Neural cell (in vitro differentiated cells): ENCODE results near the gene MGLL. TPM values are rescaled to one million over a fixed set of nuclear protein-coding genes. Genes with fewer than 3 reads are reported as not detected.

Experiments used
- H2AFZ ChIP-seq: fragments of 200-600, 300-800 bp; sonication (generic), shearing (Covaris generic); 2 replicates; pipeline ENCODE4 v1.6.0; 2014; ENCODE audit warnings: low read depth, mild to moderate bottlenecking, antibody characterized with exemption, low read length, moderate library complexity
- H3F3A ChIP-seq: fragments of 200-600 bp; shearing (Covaris generic); 2 replicates; pipeline ENCODE4 v1.6.1; 2016; ENCODE audit warnings: mild to moderate bottlenecking, moderate library complexity, mixed read lengths, antibody characterized with exemption, low read length; ENCODE audit not compliant: insufficient read depth, poor library complexity, severe bottlenecking
- H3K27ac ChIP-seq: fragments of 200-600, 300-800 bp; sonication (generic), shearing (Covaris generic); 2 replicates; pipeline ENCODE4 v1.5.1; 2014; ENCODE audit warnings: mild to moderate bottlenecking, low read length, moderate library complexity
- H3K27me3 ChIP-seq: fragments of 300-800, 200-600 bp; sonication (generic), shearing (Covaris generic); 2 replicates; pipeline ENCODE4 v1.6.0; 2014; ENCODE audit warnings: mild to moderate bottlenecking, low read depth, low read length, moderate library complexity; ENCODE audit not compliant: insufficient read depth
- H3K36me3 ChIP-seq: fragments of 300-800, 200-600 bp; sonication (generic), shearing (Covaris generic); 2 replicates; pipeline ENCODE4 v1.5.1; 2014; ENCODE audit warnings: mild to moderate bottlenecking, antibody characterized with exemption, low read length, moderate library complexity; ENCODE audit not compliant: insufficient read depth
- H3K4me2 ChIP-seq: fragments of 300-800, 200-600 bp; sonication (generic), shearing (Covaris generic); 2 replicates; pipeline ENCODE4 v1.6.0; 2014; ENCODE audit warnings: mild to moderate bottlenecking, low read length
- H3K4me3 ChIP-seq: fragments of 300-800, 200-600 bp; sonication (generic), shearing (Covaris generic); 2 replicates; pipeline ENCODE4 v1.5.1; 2014; ENCODE audit warnings: mild to moderate bottlenecking, low read length, moderate library complexity
- H3K79me2 ChIP-seq: fragments of 200-600 bp; shearing (Covaris generic); replicated peaks from 2 replicates; pipeline ENCODE4 v1.6.0; 2014; ENCODE audit warnings: mild to moderate bottlenecking, low read length, moderate library complexity; ENCODE audit not compliant: insufficient read depth
- H3K9ac ChIP-seq: fragments of 300-800, 200-600 bp; sonication (generic), shearing (Covaris generic); 2 replicates; pipeline ENCODE4 v1.6.1; 2016; ENCODE audit warnings: mild to moderate bottlenecking, low read length, mixed read lengths
- H3K9me2 ChIP-seq: fragments of 200-600 bp; shearing (Covaris generic); 2 replicates; pipeline ENCODE4 v1.6.1; 2016; ENCODE audit warnings: mild to moderate bottlenecking, low read length, mixed read lengths; ENCODE audit not compliant: insufficient read depth
- H3K9me3 ChIP-seq: fragments of 200-600, 300-800 bp; sonication (generic), shearing (Covaris generic); 2 replicates; pipeline ENCODE4 v1.6.1; 2016; ENCODE audit warnings: mild to moderate bottlenecking, mixed run types, low read length, moderate library complexity, mixed read lengths
- H4K20me1 ChIP-seq: fragments of 200-600 bp; shearing (Covaris generic); 2 replicates; pipeline ENCODE4 v1.6.1; 2016; ENCODE audit warnings: mild to moderate bottlenecking, mixed run types; ENCODE audit not compliant: insufficient read depth
- CTCF ChIP-seq: fragments of 450-650 bp; IDR thresholded peaks from 2 replicates; pipeline ENCODE4 v1.5.1; 2014; ENCODE audit warnings: antibody characterized with exemption, mild to moderate bottlenecking, moderate library complexity; ENCODE audit not compliant: poor library complexity, severe bottlenecking
- EP300 ChIP-seq: fragments of 450-650 bp; conservative IDR thresholded peaks from 2 replicates; pipeline ENCODE4 v1.6.1; 2014; ENCODE audit warnings: antibody characterized with exemption, mild to moderate bottlenecking, moderate library complexity; ENCODE audit not compliant: poor library complexity, severe bottlenecking
- EZH2 ChIP-seq: fragments of 200-600, 300-800 bp; shearing (Covaris generic), sonication (generic); IDR thresholded peaks from 2 replicates; pipeline ENCODE4 v1.6.1; 2014; ENCODE audit warnings: antibody characterized with exemption, low read length, borderline replicate concordance, mild to moderate bottlenecking; ENCODE audit not compliant: insufficient read depth, poor library complexity, severe bottlenecking
- MXI1 ChIP-seq: fragments of 450-650 bp; conservative IDR thresholded peaks from 2 replicates; pipeline ENCODE4 v1.6.1; 2014; ENCODE audit warnings: antibody characterized with exemption, mild to moderate bottlenecking; ENCODE audit not compliant: poor library complexity, severe bottlenecking
- POLR2AphosphoS5 ChIP-seq: IDR thresholded peaks from 2 replicates; pipeline ENCODE4 v1.6.1; 2012
- RAD21 ChIP-seq: fragments of 450-650 bp; conservative IDR thresholded peaks from 2 replicates; pipeline ENCODE4 v1.6.1; 2014; ENCODE audit warnings: antibody characterized with exemption, mild to moderate bottlenecking, moderate library complexity
- REST ChIP-seq: IDR thresholded peaks from 2 replicates; pipeline ENCODE4 v1.6.1; 2012; ENCODE audit warnings: borderline replicate concordance
- SMC3 ChIP-seq: fragments of 450-650 bp; conservative IDR thresholded peaks from 2 replicates; pipeline ENCODE4 v1.6.1; 2014; ENCODE audit warnings: antibody characterized with exemption, mild to moderate bottlenecking, moderate library complexity; ENCODE audit not compliant: poor library complexity
- TAF1 ChIP-seq: IDR thresholded peaks from 2 replicates; pipeline ENCODE4 v1.6.1; 2012; ENCODE audit warnings: low read depth
- polyA plus RNA-seq: library from polyadenylated mRNA; depleted of rRNA; stranded (reverse); fragments of >200 nt; gene quantifications from 2 replicates; pipeline ENCODE4 v1.2.3, GENCODE V29; 2014

Gene MGLL
- polyA plus RNA-seq, 1 donor from 2014 or later: 2.0 TPM

GRCh38 chr3:127680798-127681221 lies 141.5 kb downstream of the MGLL start:
- no peaks in the 10 kb centered on the region for H3K36me3 ChIP-seq
- TF ChIP-seq POLR2AphosphoS5: no peak
- TF ChIP-seq EP300: no peak
- TF ChIP-seq MXI1: no peak
- no peak for TF ChIP-seq RAD21
- TF ChIP-seq TAF1: no peak
- H3K79me2 ChIP-seq: no peaks in the 10 kb centered on the region
- H3K4me3 ChIP-seq: no peak overlapping the region
- no peak overlapping the region for H3K27ac ChIP-seq
- H2AFZ ChIP-seq: no peak overlapping the region
- no peaks in the 10 kb centered on the region for H3K27me3 ChIP-seq
- H3K9me3 ChIP-seq: no peaks in the 10 kb centered on the region
- H3F3A ChIP-seq: no peaks in the 10 kb centered on the region
- no peak overlapping the region for H3K9ac ChIP-seq
- H4K20me1 ChIP-seq: no peaks in the 10 kb centered on the region
- no peaks in the 10 kb centered on the region for H3K9me2 ChIP-seq
- H3K4me2 ChIP-seq: no peak overlapping the region

GRCh38 chr3:127680146-127680661 lies 142.1 kb downstream of the MGLL start:
- Histone ChIP-seq H3K36me3 (no peaks in the 10 kb centered on the region), H3F3A (no peaks in the 10 kb centered on the region), H3K27ac (no peak overlapping the region), H3K4me3 (no peak overlapping the region), H3K4me2 (no peak overlapping the region), H3K9me2 (no peaks in the 10 kb centered on the region), H3K9me3 (no peaks in the 10 kb centered on the region), H2AFZ (no peak overlapping the region), H3K9ac (no peak overlapping the region), H3K79me2 (no peaks in the 10 kb centered on the region), H3K27me3 (no peaks in the 10 kb centered on the region), H4K20me1 (no peaks in the 10 kb centered on the region)
- TF ChIP-seq CTCF: no peak
- TF ChIP-seq MXI1: no peak
- TF ChIP-seq POLR2AphosphoS5: no peak
- TF ChIP-seq RAD21: no peak
- TF ChIP-seq EZH2: no peak
- no peak for TF ChIP-seq TAF1
- TF ChIP-seq SMC3: no peak
- no peak for TF ChIP-seq EP300
- no peak for TF ChIP-seq REST
